ENCODE data around the gene LMCD1.
"Not testable (repeated sequence)": the region's sequence is repeated elsewhere in the genome, so short reads cannot be mapped to it uniquely, and the experiment has no call there.

LMCD1 gene

DNA sequence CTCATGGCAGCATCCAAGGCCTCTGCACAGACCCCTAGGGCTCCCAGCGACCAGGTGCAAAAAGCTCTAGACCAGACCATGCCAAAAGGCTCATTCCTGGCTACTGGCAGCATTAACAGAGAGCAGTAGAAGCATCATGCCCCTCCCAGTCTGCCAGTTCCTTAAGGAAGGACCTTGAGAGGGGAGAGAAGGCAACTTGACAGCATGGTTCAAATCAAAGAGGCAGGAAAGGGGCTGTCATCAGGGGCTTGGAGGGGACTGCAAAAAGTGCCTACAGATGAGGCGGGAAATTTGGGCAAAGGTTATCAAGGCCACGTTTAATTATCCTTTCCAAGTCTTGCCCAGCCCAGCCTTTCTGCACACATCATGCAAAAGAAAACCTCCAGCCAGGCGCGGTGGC is 78.3 kb downstream of the LMCD1 start:
- Histone ChIP-seq H4K20me1 (ENCODE audit: low read depth, low read length) (no peaks in the 10 kb centered on the region), H2AFZ (ENCODE audit: low read depth, low read length, severe bottlenecking) (no peak overlapping the region)
- TF ChIP-seq EZH2phosphoT487 (conservative IDR thresholded peaks at IDR 0.05; ENCODE audit: low read length) = no peak
- TF ChIP-seq, protein P1, sequence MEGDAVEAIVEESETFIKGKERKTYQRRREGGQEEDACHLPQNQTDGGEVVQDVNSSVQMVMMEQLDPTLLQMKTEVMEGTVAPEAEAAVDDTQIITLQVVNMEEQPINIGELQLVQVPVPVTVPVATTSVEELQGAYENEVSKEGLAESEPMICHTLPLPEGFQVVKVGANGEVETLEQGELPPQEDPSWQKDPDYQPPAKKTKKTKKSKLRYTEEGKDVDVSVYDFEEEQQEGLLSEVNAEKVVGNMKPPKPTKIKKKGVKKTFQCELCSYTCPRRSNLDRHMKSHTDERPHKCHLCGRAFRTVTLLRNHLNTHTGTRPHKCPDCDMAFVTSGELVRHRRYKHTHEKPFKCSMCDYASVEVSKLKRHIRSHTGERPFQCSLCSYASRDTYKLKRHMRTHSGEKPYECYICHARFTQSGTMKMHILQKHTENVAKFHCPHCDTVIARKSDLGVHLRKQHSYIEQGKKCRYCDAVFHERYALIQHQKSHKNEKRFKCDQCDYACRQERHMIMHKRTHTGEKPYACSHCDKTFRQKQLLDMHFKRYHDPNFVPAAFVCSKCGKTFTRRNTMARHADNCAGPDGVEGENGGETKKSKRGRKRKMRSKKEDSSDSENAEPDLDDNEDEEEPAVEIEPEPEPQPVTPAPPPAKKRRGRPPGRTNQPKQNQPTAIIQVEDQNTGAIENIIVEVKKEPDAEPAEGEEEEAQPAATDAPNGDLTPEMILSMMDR (IDR thresholded peaks at IDR 0.05; ENCODE audit: insufficient read depth, low read length, poor library complexity, severe bottlenecking) = no peak

DNA sequence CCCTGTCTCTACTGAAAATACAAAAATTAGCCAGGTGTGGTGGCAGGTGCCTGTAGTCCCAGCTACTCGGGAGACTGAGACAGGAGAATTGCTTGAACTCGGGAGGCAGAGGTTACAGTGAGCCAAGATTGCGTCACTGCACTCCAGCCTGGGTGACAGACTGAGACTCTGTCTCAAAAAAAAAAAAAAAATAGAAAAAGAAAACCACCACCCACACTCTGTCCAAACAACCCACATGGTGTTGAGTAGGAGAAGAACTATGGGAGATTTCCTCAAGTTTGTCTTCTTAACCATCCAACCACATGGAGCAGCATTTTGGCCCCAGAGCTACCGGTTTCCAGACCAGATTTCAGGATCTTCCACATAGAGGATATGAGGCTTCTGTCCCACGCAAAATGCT is 78.8 kb downstream of the LMCD1 start:
- H3K27ac ChIP-seq (ENCODE audit: low read depth, low read length); H3K4me2 ChIP-seq (ENCODE audit: low read depth, low read length, poor library complexity, severe bottlenecking); H3K4me3 ChIP-seq (ENCODE audit: insufficient read depth, low read length, poor library complexity, severe bottlenecking); H2AFZ ChIP-seq (ENCODE audit: low read depth, low read length, severe bottlenecking); H3K9me3 ChIP-seq (ENCODE audit: insufficient read depth, low read length); H4K20me1 ChIP-seq (ENCODE audit: low read depth, low read length); H3K9ac ChIP-seq (ENCODE audit: low read length); H3K36me3 ChIP-seq (ENCODE audit: low read length); H3K27me3 ChIP-seq (ENCODE audit: low read length); H3F3A ChIP-seq (ENCODE audit: insufficient read depth); H3K9me2 ChIP-seq (replicated peaks; ENCODE audit: insufficient read depth, low read length); H3K79me2 ChIP-seq (ENCODE audit: insufficient read depth, low read length): not testable (repeated sequence)

More for the DNA sequence above, 78.3 kb downstream of the LMCD1 start:
- Histone ChIP-seq H3F3A (ENCODE audit: insufficient read depth) (no peaks in the 10 kb centered on the region), H3K9me2 (replicated peaks; ENCODE audit: insufficient read depth, low read length) (no peaks in the 10 kb centered on the region), H3K79me2 (ENCODE audit: insufficient read depth, low read length) (no peaks in the 10 kb centered on the region), H3K9ac (ENCODE audit: low read length) (no peak overlapping the region), H3K9me3 (ENCODE audit: insufficient read depth, low read length) (no peaks in the 10 kb centered on the region), H3K27ac (ENCODE audit: low read depth, low read length) (no peak overlapping the region), H3K4me2 (ENCODE audit: low read depth, low read length, poor library complexity, severe bottlenecking) (no peak overlapping the region), H3K36me3 (ENCODE audit: low read length) (no peaks in the 10 kb centered on the region), H3K27me3 (ENCODE audit: low read length) (no peaks in the 10 kb centered on the region), H3K4me3 (ENCODE audit: insufficient read depth, low read length, poor library complexity, severe bottlenecking) (no peak overlapping the region)

DNA sequence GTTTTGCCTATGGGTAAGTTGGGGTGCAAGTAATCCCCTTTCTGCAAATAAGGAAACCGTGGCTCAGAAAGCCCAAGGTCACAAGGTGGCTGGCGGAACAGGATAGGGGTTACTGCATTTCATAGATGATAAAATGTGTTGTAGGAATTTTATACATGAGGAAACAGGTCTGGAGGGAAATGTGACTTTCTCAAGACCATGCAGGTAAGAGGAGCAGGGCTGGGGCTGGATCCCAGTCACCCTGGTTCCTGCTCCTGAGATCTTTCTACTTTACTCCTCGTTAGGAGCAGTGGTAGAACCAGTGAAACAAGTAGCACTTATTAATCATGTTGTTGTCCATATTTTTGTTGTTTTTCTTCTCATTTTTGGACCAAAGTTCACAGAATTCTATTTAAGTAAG is 79.8 kb downstream of the LMCD1 start:
- H4K20me1 ChIP-seq (ENCODE audit: low read depth, low read length) = no peaks in the 10 kb centered on the region
- no peak overlapping the region for H3K4me3 ChIP-seq (ENCODE audit: insufficient read depth, low read length, poor library complexity, severe bottlenecking)
- H3K4me2 ChIP-seq (ENCODE audit: low read depth, low read length, poor library complexity, severe bottlenecking) = no peak overlapping the region
- no peak overlapping the region for H3K27ac ChIP-seq (ENCODE audit: low read depth, low read length)
- no peak overlapping the region for H3K9ac ChIP-seq (ENCODE audit: low read length)
- H3K9me3 ChIP-seq (ENCODE audit: insufficient read depth, low read length) = no peaks in the 10 kb centered on the region
- H3F3A ChIP-seq (ENCODE audit: insufficient read depth) = no peaks in the 10 kb centered on the region
- no peak overlapping the region for H2AFZ ChIP-seq (ENCODE audit: low read depth, low read length, severe bottlenecking)
- no peaks in the 10 kb centered on the region for H3K27me3 ChIP-seq (ENCODE audit: low read length)
- H3K9me2 ChIP-seq (replicated peaks; ENCODE audit: insufficient read depth, low read length) = no peaks in the 10 kb centered on the region
- TF ChIP-seq EZH2phosphoT487 (conservative IDR thresholded peaks at IDR 0.05; ENCODE audit: low read length) = no peak
- TF ChIP-seq, protein P1 (IDR thresholded peaks at IDR 0.05; ENCODE audit: insufficient read depth, low read length, poor library complexity, severe bottlenecking) = no peak
- H3K79me2 ChIP-seq (ENCODE audit: insufficient read depth, low read length) = no peaks in the 10 kb centered on the region
- H3K36me3 ChIP-seq (ENCODE audit: low read length) = no peaks in the 10 kb centered on the region

DNA sequence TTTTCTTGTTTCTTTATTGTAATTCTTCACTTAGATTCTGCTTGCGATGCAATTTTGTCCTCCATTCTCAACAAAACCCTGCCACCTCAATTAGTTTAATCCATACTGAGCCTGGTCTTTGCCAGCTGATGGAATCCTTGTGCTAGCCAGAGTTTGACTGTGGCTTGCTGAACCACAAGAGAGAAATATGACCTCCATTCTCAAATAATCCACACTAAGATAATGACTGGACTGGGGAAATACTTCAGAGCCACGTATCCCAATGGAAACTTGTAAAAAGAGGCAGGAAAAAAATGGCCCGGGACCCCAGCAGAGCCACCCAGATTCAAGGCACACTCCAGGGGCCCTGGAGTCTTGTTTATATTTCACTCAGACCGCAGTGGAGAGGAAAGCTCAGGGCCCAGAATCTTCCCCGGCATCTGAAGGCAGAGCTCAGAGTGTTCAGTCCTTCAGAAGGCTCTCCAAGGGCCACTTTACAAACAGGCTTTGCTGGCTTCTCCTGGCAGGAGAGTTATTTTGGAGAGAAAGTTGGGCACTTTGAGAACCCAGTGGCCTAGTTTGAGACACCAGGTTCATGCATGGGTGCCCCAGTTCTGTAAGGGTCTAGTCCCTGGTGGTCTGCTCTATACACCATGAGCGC is 80.3 kb downstream of the LMCD1 start:
- Histone ChIP-seq H3K4me2 (ENCODE audit: low read depth, low read length, poor library complexity, severe bottlenecking) (no peak overlapping the region), H3K9me2 (replicated peaks; ENCODE audit: insufficient read depth, low read length) (no peaks in the 10 kb centered on the region), H3K36me3 (ENCODE audit: low read length) (no peaks in the 10 kb centered on the region), H3K27me3 (ENCODE audit: low read length) (no peaks in the 10 kb centered on the region), H3K9ac (ENCODE audit: low read length) (no peak overlapping the region), H3K9me3 (ENCODE audit: insufficient read depth, low read length) (no peaks in the 10 kb centered on the region), H3K79me2 (ENCODE audit: insufficient read depth, low read length) (no peaks in the 10 kb centered on the region), H4K20me1 (ENCODE audit: low read depth, low read length) (no peaks in the 10 kb centered on the region), H3F3A (ENCODE audit: insufficient read depth) (no peaks in the 10 kb centered on the region), H3K4me3 (ENCODE audit: insufficient read depth, low read length, poor library complexity, severe bottlenecking) (no peak overlapping the region), H3K27ac (ENCODE audit: low read depth, low read length) (no peak overlapping the region), H2AFZ (ENCODE audit: low read depth, low read length, severe bottlenecking) (no peak overlapping the region)
- TF ChIP-seq, protein P1 (IDR thresholded peaks at IDR 0.05; ENCODE audit: insufficient read depth, low read length, poor library complexity, severe bottlenecking) = no peak
- TF ChIP-seq EZH2phosphoT487 (conservative IDR thresholded peaks at IDR 0.05; ENCODE audit: low read length) = no peak
